ENCODE measurements around the gene HNRNPC.
"Not testable (repeated sequence)": the region's sequence is repeated elsewhere in the genome, so short reads cannot be mapped to it uniquely, and the experiment has no call there.

The HNRNPC gene

DNA sequence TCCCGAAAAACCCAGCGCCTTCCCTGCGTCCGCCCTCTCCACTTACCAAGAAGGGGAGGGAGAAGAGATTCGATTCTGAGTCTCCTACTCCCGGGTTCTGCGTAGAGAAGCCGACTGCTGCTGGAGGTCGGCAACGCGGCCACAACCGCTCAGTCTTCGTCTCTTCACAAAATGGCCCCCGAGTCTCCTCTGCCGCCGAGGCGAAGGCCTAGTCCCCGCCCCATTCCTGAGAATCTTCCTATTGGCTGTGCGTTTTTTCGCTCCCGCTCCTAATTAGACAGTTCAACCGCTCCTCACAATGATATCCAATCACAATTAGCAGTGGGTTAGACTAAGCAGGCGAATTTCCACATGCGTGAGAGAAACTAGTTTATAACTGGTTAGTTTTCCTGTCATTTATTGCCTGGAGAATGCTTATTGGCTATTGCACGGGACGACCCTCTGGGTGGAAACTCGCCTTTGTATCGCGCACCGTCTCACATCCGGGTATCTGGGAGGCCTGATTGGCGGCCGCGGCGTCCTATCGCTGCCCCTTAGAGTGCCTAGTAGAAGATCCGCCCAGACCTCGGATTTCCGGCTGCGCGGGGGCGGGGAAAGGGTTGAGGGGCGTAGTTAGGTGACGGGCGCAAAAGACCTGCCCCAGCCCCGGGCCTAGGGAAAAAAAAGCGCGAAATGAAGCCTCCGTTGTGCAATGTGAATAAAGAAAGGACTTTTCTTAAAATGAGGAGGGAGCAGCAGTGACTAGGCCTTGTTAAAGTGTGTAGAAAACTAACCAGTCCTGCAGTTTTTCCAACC is at the start of gene HNRNPC:
Gene HNRNPC, minus strand, starts transcription at position 191 of the 795 bp plus-strand sequence. CDS start 35,249 bp downstream, outside the sequence.
- peak; percentile 100 for DNase-seq

DNA sequence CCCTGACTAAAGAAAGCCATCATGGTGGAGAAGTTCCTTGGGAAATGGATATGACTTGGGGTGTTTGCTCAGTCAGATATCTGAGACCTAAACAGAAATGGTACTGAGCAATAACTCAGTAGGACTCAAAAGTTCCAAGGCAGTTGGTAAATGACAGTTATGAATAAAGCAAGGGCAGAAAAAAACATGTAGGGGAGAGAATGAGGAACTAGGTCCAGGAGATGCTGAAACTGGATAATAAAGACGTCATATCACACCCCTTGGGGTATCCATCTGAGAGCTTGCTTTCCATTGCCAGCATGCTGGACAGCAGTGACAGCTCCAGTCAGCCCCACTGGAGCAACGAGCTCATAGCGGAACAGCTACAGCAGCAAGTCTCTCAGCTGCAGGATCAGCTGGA is 48.2 kb upstream of the HNRNPC start:
- no peak for DNase-seq

DNA sequence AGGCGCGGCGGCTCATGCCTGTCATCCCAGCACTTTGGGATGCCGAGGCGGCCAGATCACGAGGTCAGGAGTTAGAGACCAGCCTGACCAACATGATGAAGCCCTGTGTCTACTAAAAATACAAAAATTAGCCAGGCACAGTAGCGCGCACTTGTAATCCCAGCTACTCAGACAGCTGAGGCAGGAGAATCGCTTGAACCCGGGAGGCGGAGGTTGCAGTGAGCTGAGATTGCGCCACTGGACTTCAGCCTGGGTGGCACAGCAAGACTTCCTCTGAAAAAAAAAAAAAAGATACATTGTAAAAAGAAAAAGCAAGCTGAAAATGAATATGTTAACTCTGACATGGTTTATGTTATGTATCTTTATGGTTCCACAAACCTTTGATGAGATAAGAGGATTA is 44.3 kb upstream of the HNRNPC start:
- no peak for DNase-seq

DNA sequence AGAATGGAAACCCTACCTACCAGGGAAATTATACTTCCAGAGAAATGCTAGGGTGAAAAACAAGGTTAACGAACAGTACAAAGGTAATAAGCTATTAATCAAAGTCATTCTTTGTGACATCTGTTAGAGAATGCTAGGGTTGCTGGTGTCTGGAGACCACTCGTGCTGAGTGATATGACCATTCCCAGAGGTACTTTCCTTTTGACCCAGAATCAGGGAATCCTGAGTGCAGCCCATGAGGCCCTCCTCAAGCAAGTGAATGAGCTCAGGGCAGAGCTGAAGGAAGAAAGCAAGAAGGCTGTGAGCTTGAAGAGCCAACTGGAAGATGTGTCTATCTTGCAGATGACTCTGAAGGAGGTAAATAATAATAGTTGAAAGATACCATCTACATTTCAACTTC is 42.4 kb upstream of the HNRNPC start:
- DNase-seq: no peak

DNA sequence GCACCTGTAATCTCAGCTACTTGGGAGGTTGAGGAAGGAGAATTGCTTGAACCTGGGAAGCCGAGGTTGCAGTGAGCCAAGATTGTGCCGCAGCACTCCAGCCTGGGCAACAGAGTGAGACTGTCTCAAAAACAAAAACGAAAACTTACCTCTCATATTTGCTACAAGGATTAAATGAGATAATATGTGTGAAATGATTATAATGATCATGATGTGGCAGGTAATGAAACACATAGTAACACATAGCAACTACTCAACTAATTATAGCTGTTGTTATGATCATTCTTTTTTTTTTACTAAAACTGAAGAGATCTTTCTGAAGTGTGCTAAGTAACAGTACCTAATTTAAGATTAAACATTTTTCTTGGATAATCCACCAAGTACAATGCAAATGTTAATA is 40.7 kb upstream of the HNRNPC start:
- DNase-seq: no peak

DNA sequence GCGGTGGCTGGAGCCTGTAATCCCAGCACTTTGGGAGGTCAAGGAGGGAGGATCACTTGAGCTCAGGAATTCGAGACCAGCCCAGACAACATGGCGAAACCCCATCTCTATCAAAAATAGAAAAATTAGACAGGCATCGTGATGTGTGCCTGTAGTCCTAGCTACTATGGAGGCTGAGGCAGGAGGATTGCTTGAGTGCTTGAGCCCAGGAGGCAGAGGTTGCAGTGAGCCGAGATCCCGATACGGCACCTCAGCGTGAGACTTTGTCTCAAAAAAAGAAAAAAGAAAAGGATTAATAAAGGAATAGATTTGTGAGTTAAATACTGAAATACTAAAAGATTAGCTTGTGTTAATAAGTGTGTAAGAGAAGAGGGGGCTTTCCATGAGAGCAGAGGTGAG is 40.0 kb upstream of the HNRNPC start:
- DNase-seq: no peak

DNA sequence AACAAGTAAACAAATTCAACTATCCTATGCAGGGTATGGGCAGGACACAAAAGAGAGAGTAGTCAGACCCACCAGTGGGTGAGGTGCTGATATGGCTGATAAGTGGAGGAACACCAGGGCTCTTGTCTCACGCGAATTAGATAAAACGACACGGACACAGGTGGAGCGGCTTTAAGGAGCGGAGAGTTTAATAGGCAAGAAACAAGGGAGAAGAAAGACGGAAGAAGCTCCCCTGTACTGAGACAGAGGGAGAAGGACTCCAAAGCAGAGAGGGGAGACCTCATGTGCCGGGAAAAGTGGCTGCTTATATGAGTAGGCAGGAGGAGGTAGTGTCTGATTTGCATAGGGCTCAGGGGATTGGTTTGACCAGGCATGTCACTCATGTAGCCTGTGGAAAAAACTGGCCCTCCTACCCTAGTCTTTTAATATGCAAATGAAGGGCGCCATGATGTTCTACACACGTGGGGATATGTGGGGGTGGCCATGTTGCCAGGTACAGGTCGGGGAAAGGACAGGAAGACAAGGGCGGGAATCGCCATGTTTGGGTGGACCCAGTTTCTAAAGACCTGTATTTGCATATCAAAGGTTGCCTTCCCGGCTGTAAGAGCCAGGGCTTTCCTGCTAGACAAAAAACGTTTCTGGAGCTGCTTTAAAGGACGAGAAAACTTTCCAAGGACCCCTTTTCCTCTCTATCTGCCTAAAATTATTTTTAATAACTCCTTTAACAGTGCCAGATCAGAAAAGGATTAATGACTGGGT is 39.4 kb upstream of the HNRNPC start:
- peak; percentile 68 for DNase-seq

DNA sequence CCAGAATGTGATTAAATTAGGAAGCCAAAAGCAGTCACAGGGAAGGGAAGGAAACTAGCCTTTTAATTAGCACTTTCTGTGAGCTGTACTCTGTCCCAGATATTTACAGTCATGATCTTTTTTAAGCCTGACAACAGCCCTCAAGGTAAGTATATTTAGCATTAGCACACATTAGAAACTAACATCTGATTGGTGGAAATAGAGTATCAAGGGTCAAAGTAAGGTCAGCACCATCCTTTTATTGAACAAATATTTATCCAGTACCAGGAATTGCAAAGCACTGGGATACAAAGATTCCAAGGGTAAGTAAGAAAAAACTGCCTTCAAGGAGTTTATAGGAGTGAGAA is 38.9 kb upstream of the HNRNPC start:
- DNase-seq: no peak

DNA sequence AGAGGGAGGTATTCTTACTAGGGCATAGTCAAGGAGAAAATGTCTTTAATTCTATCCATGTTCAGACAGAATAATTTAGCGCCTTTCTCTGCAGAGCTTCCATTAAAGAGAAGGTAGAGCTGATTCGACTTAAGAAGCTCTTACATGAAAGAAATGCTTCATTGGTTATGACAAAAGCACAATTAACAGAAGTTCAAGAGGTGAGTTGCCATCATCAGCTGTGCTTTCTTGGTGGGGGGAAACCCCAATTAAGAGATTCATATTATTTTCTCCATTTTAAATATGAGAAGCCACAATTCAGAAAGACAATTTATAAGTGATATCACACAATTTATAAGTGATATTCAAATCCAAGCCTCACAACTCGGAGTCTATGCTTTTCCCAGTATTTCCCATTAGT is 38.4 kb upstream of the HNRNPC start:
- DNase-seq: no peak

DNA sequence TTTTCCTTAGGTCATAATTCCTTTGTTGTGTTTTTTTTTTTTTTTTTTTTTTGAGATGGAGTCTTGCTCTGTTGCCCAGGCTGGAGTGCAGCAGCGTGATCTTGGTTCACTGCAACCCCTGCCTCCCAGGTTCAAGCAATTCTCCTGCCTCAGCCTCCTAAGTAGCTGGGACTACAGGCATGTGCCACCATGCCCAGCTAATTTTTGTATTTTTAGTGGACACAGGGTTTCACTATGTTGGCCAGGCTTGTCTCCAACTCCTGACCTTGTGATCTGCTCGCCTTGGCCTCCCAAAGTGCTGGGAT is 33.5 kb upstream of the HNRNPC start:
- not testable (repeated sequence) for DNase-seq

DNA sequence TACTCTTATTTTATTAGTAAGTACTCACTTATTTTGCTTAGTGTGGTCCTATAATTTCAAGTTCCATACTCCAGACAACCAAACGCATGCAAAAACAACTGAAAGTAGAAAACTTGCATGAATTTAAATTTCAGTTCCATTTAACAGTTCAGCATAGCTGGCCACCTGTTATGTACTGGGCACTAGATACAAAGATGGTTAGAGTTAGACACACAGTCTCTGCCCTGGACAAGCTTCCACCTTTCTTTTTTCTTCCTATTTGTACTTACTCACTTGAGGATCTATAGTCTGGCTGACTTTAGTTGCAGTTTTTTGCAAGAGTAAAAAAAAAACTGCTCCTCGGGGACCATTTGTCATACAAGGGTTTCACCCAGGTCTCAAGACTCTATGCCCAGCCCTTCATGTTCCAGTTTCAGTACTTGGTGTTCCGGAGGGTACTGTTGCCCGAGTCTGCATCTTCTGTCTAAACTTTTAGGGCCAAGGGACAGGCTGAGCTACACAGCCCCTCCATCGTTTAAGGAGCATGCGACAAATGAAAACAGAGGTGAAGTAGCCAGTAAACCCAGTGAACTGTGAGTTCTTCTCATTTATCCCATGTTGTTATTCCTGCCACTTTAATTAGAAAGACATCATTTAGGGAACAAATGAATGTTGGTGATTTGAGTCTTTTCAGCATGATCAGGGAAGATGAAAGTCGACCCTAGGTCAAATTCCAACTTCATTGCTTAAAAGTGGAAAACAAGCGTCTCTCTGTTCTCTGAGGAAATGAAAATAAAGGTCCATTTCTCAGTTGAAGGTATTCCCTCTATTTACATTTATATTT is 33.0 kb upstream of the HNRNPC start:
- no peak for DNase-seq

DNA sequence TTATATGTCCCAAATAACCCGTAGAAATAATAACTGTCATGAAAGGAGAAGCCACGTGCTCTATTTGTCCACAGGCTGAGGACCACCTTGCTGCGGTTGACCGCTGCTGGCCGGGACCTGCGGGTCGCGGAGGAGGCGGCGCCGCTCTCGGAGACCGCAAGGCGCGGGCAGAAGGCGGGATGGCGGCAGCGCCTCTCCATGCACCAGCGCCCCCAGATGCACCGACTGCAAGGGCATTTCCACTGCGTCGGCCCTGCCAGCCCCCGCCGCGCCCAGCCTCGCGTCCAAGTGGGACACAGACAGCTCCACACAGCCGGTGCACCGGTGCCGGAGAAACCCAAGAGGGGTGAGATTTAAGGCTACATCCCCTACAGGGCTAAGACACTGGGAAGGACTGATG is 31.6 kb upstream of the HNRNPC start:
- DNase-seq: no peak

DNA sequence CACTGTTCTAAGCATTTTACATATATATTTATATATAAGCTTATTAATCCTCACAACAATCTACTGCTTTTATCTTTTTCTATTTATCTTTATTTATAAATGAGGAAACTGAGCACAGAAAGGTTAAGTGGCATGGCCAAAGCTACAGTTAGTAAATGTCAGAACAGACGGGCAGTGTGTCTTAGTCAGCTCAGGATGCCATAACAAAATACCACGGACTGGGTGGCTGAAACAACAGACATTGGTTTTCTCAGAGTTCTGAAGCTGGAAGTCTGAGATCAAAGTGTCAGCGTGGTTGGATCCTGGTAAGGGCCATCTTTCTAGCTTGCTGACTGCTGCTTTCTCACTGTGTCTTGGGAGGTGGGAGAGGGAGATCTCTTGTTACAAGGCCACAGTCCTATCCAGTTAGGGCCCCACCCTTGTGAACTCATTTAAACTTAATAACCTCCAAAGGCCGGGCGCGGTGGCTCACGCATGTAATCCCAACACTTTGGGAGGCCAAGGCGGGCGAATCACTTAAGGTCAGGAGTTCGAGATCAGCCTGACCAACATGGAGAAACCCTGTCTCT is 30.4 kb upstream of the HNRNPC start:
- no peak for DNase-seq

DNA sequence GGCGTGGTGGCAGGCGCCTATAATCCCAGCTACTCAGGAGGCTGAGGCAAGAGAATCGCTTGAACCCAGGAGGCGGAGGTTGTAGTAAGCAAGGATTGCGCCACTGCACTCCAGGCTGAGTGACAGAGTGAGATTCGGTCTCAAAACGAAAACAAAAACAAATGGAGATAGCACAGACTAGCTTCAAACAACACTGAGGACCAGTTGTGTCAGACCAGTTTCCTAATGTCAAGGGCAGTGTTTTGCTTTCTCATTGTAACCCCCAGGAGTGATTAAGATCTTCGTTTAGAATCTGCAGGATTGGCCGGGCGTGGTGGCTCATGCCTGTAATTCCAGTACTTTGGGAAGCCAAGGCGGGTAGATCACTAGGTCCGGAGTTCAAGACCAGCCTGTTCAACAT is 29.1 kb upstream of the HNRNPC start:
- DNase-seq: no peak

DNA sequence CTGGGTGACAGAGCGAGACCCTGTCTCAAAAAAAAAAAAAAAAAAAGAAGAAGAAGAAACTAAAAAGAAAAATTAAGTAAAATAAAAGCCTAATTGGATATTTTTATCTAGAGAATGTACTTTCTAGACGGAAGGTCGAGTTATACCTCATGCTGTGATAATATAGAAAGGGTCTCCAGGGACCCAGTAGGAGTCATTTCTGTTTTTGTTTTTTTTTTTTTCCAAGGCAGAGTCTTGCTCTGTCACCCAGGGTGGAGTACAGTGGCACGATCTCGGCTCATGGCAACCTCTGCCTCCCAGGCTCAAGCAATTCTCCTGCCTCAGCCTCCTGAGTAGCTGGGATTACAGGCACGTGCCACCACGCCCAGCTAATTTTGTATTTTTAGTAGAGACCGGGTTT is 24.8 kb upstream of the HNRNPC start:
- DNase-seq: not testable (repeated sequence)

DNA sequence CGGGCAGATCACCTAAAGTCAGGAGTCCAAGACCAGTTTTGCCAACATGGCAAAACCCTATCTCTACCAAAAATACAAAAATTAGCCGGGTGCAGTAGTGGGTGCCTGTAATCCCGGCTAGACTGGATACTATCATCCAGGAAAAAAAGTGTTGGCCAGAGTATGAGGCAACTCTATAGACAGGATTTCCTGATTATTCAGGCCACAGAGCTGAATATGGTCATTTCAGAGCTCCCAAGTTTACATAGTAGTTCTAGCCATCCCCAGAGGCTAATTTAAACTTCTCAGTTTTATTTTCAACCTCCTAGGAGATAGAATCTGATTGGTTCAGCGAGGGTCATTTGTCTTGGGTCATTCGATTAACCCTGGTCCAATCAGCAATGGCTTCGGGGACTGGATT is 17.9 kb upstream of the HNRNPC start:
- no peak for DNase-seq

DNA sequence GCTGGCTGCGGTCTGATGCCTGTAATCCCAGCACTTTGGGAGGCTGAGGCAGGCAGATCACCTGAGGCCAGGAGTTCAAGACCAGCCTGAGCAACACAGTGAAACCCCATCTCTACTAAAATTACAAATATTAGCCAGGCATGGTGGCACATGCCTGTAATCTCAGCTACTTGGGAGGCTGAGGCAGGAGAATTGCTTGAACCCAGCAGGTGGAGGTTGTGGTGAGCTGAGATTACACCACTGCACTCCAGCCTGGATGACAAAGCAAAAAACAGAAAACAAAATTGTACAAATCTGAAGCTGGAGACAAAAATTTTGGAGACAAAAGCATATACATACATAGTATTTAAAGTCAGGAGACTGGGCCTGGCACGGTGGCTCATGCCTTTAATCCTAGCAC is 17.3 kb upstream of the HNRNPC start:
- not testable (repeated sequence) for DNase-seq

DNA sequence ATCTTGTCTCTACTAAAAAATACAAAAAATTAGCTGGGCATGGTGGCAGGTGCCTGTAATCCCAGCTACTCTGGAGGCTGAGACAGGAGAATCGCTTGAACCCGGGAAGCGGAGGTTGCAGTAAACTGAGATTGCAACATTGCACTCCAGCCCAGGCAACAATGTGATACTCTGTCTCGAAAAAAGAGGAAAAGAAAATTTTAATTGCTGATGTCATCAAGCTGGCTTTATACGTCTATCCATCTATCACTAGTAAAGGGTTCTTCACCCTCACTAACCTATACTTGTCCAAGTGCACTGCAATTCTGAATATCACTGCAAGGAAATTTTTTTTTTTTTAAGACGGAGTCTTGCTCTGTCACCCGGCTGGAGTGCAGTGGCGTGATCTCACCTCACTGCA is 12.7 kb upstream of the HNRNPC start:
- not testable (repeated sequence) for DNase-seq

DNA sequence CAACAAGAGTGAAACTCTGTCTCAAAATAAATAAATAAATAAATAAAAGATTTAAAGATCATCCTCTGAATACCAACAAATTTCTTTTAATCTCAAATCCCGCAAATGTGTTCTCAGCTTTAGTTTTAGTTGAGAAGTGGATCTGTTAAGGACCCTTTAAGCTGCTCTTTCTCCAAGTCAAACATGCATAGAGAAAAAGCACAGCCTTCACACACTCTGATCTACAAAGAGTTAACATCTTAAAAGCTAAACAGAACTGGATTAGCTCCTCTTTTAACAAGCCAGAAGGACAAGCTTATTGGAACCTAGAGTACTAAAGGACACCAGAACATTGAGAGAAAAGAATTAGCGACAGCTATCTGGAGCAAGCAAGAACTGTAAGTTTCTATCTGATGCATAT is 10.5 kb upstream of the HNRNPC start, which contains the start of gene RPGRIP1:
Gene RPGRIP1, plus strand, starts transcription at position 301 of the 400 bp plus-strand sequence. CDS start 7,894 bp downstream, outside the sequence.
- no peak for DNase-seq

DNA sequence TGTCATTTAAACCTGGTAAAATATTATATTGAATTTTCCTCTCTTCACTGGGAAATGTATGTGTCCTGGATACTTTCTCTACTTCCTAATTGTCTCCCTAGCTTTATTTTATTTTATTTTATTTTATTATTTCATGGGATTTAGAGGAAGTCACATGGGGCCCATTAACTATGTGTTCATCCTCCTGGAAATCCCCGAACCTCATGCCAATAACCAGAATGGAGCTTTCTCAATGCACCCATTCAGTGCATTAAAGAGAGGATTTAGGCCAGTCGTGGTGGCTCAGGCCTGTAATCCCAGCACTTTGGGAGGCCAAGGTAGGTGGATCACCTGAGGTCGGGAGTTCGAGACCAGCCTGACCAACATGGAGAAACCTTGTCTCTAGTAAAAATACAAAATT is 9.4 kb upstream of the HNRNPC start:
- DNase-seq: no peak

DNA sequence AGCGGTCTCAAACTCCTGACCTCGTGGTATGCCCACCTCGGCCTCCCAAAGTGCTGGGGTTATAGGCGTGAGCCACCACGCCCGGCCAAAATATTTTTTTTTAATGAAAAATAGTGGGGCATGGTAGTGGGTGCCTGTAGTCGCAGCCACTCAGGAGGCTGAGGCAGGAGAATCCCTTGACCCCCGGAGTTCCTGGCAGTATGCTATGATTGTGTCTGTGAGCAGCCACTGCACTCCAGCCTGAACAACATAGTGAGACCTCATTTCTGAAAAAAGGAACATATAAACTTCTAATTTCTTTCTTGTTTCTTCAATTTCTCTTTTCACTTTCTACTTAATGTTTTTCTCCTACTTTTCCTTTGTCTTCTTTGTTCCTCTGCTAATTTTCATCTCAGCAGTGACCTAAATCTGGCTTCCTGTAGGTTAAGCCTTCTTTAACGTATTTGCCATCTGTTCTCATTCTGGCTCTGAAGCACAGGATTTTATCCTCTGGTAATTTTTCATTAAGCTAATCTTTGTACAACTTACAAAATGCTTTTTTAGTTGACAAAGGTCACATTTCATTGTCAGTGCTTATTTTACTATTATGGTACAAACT is 6.1 kb upstream of the HNRNPC start:
- DNase-seq: no peak

DNA sequence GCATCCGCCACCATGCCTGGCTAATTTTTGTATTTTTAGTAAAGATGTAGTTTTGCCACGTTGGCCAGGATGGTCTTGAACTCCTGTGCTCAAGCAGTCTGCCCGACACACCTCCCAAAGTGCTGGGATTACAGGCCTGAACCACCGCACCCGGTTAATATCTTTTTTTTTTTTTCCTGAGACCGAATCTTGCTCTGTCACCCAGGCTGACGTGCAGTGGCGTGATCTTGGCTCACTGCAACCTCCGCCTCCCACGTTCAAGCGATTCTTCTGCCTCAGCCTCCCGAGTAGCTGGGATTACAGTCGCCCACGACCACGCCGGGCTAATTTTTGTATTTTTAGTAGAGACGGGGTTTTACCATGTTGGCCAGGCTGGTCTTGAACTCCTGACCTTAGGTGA is 3.4 kb upstream of the HNRNPC start:
- not testable (repeated sequence) for DNase-seq

Measured in left hindlimb (tissue), 1 donor.